GM19239 (cell line): ENCODE measurements around the gene TMEM45A.
"Not testable (repeated sequence)": the region's sequence is repeated elsewhere in the genome, so short reads cannot be mapped to it uniquely, and the experiment has no call there.

Experiments used
- DNase-seq: peaks from one replicate; pipeline ENCODE4 v3.0.0; 2011; ENCODE audit warnings: low spot score; ENCODE audit not compliant: insufficient read length
- FAIRE-seq: peaks from 2 replicates; lab custom pipeline; 2011; peaks lifted over from hg19 to GRCh38; lab: Jason Lieb, UNC

The TMEM45A gene

GRCh38 chr3:100492059-100493006, at the start of gene TMEM45A:
Gene TMEM45A (plus strand): TSS chr3:100492619. CDS start chr3:100555212, 62,593 bp downstream.
- peak; percentile 74 for FAIRE-seq
- peak; percentile 88 for DNase-seq

DNA sequence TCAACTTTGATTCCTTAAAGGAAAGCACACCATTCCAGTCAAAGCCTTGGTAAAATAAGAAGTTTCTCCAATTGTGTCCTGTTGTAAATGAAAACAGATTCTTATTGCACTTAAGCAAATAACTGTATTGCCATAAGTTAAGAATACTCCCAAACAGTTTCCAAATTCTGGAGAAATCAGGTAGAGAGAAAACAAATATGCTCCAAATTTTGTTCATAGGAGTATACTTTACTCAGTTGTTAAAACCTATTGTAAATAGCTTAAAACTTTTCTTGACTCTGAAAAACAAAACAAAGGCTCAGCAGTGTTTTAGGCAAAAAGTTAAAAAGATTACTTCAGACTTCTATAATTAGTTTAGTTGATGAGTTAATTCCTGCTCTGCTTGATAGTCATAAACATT, 48.7 kb upstream of the TMEM45A start:
- DNase-seq (no peak), FAIRE-seq (no peak)

- not testable (repeated sequence) for DNase-seq, FAIRE-seq
Measured at GRCh38 chr3:100447067-100447466, 45.4 kb upstream of the TMEM45A start.

DNA sequence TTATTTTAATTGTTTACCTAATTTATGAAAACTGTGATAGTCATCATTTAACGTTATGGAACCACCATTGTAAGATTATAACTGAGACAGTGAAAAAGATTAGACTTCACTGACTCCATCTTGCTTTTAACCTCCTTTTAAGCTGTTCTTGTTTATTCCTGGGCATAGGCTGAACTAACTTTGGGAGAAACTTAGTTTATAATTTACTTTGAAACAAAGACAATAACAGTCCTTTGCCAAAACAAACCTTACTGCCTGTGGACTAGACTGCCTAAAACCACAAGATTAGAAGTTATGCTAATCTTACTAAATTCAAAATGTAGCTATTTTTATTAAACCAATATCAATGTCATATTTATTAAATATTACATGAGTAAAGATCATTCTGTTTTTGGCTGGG, 44.3 kb upstream of the TMEM45A start:
- DNase-seq (no peak), FAIRE-seq (no peak)

DNA sequence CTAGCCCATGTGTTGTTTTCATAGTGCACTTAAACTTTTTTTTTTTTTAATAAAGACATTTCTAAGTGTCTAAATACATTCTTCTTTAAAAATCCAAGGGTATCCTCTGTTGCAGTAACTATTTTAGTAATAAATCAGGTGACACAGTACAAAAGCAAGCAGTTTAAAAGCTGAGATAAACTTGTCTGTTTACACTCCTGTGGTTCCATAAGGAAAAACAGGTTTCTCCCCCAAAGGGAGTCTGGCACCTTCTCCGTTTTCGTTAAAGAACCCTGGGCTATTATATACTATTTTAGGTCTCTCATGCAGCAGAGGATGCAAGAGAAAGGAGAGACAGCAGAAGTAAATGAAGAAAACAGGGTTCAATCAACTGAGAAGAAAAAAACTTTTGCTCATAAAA, 43.2 kb upstream of the TMEM45A start:
- DNase-seq (no peak), FAIRE-seq (no peak)

DNA sequence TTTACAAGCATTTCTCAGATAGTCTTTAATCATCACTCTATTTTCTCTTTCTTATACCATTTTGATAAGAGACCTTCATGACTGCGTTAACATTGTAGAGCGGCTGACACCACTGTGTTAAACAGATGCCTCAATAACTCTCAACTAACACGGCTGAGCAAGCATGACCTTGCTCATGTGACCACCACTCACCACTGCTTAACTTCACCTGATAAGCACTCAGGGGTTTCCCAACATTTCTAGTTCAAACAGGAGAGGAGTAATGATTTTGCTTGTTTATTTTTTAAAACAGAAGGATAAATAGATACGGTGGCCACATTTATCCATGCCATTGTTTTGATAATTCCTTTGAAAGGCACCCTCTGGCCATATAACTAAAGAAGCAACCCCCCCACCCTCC, 37.7 kb upstream of the TMEM45A start:
- FAIRE-seq, result no peak
- DNase-seq, result no peak

GRCh38 chr3:100455841-100456550, 36.4 kb upstream of the TMEM45A start:
- FAIRE-seq (no peak), DNase-seq (no peak)

DNA sequence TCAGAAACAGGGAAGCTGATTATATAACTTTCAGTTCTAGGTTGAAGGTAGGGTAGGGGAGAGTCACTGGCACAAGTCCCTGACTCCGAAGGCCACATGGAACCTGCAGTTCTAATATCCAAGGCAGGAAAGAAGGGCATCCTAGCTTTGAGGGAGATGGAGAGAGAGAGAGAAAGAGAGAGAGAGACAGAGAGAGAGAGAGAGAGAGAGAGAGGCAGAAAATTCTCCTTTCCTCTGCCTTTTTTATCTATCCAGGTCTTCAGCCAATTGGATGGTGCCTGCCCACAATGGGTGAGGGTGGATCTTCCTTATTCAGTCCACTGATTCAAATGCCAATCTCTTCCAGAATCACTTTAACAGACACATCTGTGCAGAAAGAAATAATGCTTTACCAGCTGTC, 35.7 kb upstream of the TMEM45A start:
- no peak for DNase-seq
- no peak for FAIRE-seq

GRCh38 chr3:100457811-100458210, 34.6 kb upstream of the TMEM45A start:
- FAIRE-seq, result no peak
- DNase-seq, result no peak

GRCh38 chr3:100458814-100459213, 33.6 kb upstream of the TMEM45A start:
- no peak for FAIRE-seq
- DNase-seq, result no peak

- peak; percentile 78 for FAIRE-seq
Measured at GRCh38 chr3:100463002-100463401, 29.4 kb upstream of the TMEM45A start.

DNA sequence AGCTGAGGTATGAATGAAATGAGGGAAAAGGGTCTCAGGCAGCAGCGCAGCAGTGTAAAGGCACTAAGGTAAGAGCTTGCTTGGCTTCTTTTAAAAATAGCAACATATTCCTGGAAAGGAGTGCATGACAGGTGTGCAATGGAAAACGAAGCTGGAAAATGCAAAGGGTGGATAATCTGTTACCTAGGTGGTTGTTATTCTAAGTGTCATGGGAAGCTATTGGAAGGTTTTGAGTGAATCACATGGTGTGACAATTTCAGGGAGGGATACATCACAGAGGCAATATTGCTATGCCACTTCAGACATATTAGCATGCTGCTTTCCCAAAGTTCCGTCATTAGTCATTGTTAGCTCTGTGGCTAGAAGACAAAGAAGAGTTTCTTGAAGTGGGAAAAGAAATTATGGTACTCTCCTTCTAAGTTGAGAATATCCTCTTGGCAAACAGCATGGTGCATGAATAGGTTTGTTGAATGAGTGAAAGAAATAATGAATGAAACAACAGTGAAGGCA, 28.7 kb upstream of the TMEM45A start:
- no peak for DNase-seq
- FAIRE-seq, result no peak

More at GRCh38 chr3:100463002-100463401, 29.4 kb upstream of the TMEM45A start:
- DNase-seq, result peak; percentile 41

- peak; percentile 57 for FAIRE-seq
- no peak for DNase-seq
Measured at GRCh38 chr3:100465892-100466777, 26.3 kb upstream of the TMEM45A start.

DNA sequence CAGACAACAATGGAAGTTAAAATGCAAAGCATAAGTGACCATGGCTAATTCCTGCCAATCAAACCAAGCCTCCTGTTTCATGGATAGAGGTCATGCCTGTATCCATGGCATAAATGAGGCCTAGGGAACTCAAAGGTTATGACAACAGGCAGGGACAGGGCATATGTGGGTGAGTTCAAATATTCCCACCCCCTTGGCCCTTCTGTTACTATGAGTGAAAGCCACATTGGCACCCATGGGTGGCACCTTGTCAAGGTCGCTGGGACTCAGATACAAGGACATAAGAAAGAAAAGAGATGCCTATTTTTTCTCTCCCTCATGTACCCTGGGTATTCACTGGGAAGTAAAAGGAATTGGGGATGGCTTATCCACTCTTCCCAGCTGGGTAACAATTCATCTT, 25.3 kb upstream of the TMEM45A start:
- FAIRE-seq, result no peak
- no peak for DNase-seq

GRCh38 chr3:100468676-100469075, 23.7 kb upstream of the TMEM45A start:
- FAIRE-seq (no peak), DNase-seq (no peak)

DNA sequence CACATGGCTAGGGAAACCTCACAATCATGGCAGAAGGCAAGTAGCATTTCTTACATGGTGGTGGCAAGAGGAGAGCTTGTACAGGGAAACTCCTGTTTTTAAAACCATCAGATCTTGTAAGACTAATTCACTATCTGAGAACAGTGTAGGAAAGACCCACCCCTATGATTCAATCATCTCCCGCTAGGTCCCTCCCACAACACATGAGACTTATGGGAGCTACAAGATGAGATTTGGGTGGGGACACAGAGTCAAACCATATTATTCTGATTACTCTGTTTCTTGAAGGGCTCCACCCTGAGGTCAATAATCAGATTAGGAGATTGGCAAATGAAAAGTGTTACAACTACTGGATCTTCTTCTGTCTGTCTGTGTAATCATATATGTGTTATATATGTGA, 21.5 kb upstream of the TMEM45A start:
- DNase-seq (no peak), FAIRE-seq (no peak)

GRCh38 chr3:100471444-100471843, 21.0 kb upstream of the TMEM45A start:
- DNase-seq (no peak), FAIRE-seq (no peak)

- not testable (repeated sequence) for FAIRE-seq, DNase-seq
Measured at GRCh38 chr3:100477851-100478360, 14.5 kb upstream of the TMEM45A start.

DNA sequence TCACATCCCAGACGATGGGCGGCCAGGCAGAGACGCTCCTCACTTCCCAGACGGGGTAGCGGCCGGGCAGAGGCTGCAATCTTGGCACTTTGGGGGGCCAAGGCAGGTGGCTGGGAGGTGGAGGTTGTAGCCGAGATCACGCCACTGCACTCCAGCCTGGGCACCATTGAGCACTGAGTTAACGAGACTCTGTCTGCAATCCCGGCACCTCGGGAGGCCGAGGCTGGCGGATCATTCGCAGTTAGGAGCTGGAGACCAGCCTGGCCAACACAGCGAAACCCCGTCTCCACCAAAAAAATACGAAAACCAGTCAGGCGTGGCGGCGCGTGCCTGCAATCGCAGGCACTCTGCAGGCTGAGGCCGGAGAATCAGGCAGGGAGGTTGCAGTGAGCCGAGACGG, 13.9 kb upstream of the TMEM45A start:
- not testable (repeated sequence) for FAIRE-seq, DNase-seq

DNA sequence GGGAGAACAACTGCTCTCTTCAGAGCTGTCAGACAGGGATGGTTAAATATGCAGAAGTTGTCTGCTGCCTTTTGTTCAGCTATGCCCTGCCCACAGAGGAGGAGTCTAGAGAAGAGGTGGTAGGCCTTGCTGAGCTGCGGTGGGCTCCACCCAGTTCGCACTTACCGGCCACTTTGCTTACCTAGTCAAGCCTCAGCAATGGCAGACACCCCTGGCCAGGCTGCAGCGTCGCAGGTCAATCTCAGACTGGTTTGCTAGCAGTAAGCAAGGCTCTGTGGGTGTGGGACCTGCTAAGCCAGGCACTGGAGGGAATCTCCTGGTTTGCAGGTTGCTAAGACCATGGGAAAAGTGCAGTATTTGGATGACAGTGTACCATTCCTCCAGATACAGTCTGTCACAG, 12.3 kb upstream of the TMEM45A start:
- FAIRE-seq, result no peak
- DNase-seq, result no peak
